HCT116 (cell line): Measurements from ENCODE around the gene IQCK. TPM values are rescaled to one million over a fixed set of nuclear protein-coding genes. Genes with fewer than 3 reads are reported as not detected.

Source experiments
- ATAC-seq: fragments of 200-7000 bp; cut with Tn5 transposase; 2 replicates; pipeline ENCODE4 v1.9.1; 2020; ENCODE audit warnings: mild to moderate bottlenecking, moderate library complexity
- BruUV-seq: library from RNA; stranded (reverse); fragments of 400-500 nt; replicated peaks from 2 replicates; lab custom pipeline; 2021; lab: Mats Ljungman, UMichigan
- CTCF ChIA-PET: fragments of 300-600 bp; sonication (Branson Sonifier 250); formaldehyde crosslinking; loops from one replicate; lab custom pipeline; 2021; ENCODE audit warnings: antibody characterized with exemption; lab: Charles Lee
- POLR2A ChIA-PET: fragments of 300-600, 350-600 bp; sonication (Branson Sonifier 250); formaldehyde crosslinking; loops from one replicate; lab custom pipeline; 2021; ENCODE audit warnings: antibody characterized with exemption; lab: Charles Lee
- RAD21 ChIA-PET, 2 experiments: fragments of 300-600 bp; sonication (Branson Sonifier 250); formaldehyde crosslinking; loops; one replicate each; lab custom pipeline; 2023; ENCODE audit warnings: low total read pairs in 2 of 2; ENCODE audit not compliant: uncharacterized antibody in 2 of 2, unreplicated experiment in 2 of 2, low non-redundant PET in 1 of 2; lab: Charles Lee
- DNase-seq: peaks from one replicate; pipeline ENCODE4 v3.0.0-alpha.2; 2010; ENCODE audit warnings: low read depth, low spot score
- H2AFZ ChIP-seq: fragments of 200-600 bp; shearing (Covaris generic), sonication (generic); 2 replicates; pipeline ENCODE4 v1.6.1; 2017; ENCODE audit warnings: low read depth, mixed run types, mixed read lengths, antibody characterized with exemption, low read length; ENCODE audit not compliant: poor library complexity, severe bottlenecking
- H3K27ac ChIP-seq: 2 replicates; pipeline ENCODE4 v1.5.1; 2012; ENCODE audit warnings: low read depth, low read length
- H3K27me3 ChIP-seq: fragments of 200-600 bp; sonication (generic); 2 replicates; pipeline ENCODE4 v1.6.1; 2016; ENCODE audit warnings: mixed run types, low read length, mixed read lengths; ENCODE audit not compliant: insufficient read depth
- H3K36me3 ChIP-seq, 2 experiments: fragments of 200-500 bp in 1 of 2; fragments of 200-600 bp in 1 of 2; sonication (Bioruptor generic) in 1 of 2; sonication (generic) in 1 of 2; 2 replicates each; pipeline versions ENCODE4 v1.5.1 to v1.6.1; 2014 to 2016; ENCODE audit warnings: low read length in 2 of 2, inconsistent platforms in 1 of 2, mixed read lengths in 1 of 2, mixed run types in 1 of 2; ENCODE audit not compliant: insufficient read depth in 2 of 2, control insufficient read depth in 1 of 2
- H3K4me1 ChIP-seq, 2 experiments: fragments of 200-600 bp in 1 of 2; sonication (generic) in 1 of 2; 2 replicates each; pipeline versions ENCODE4 v1.5.1 to v1.6.1; 2012 to 2017; ENCODE audit warnings: low read length in 2 of 2, inconsistent platforms in 1 of 2, mild to moderate bottlenecking in 1 of 2, mixed read lengths in 1 of 2, mixed run types in 1 of 2, moderate library complexity in 1 of 2; ENCODE audit not compliant: insufficient read depth in 2 of 2, control insufficient read depth in 1 of 2
- H3K4me2 ChIP-seq: fragments of 200-600 bp; sonication (generic); 2 replicates; pipeline ENCODE4 v1.6.1; 2017; ENCODE audit warnings: mixed run types, low read length, mixed read lengths
- H3K4me3 ChIP-seq, 2 experiments: fragments of 200-600 bp in 1 of 2; sonication (generic) in 1 of 2; replicated peaks in 1 of 2; 2 replicates each; pipeline ENCODE4 v1.5.1; 2011 to 2016; ENCODE audit warnings: low read length in 2 of 2, control low read depth in 1 of 2, low read depth in 1 of 2, mild to moderate bottlenecking in 1 of 2, mixed read lengths in 1 of 2, mixed run types in 1 of 2
- H3K79me2 ChIP-seq: fragments of 200-600 bp; sonication (generic); 2 replicates; pipeline ENCODE4 v1.6.1; 2017; ENCODE audit warnings: mild to moderate bottlenecking, mixed run types, low read length, moderate library complexity, mixed read lengths; ENCODE audit not compliant: insufficient read depth
- H3K9ac ChIP-seq: fragments of 200-600 bp; sonication (generic); 2 replicates; pipeline ENCODE4 v1.6.1; 2016; ENCODE audit warnings: low read length, mixed read lengths
- H3K9me2 ChIP-seq: fragments of 200-600 bp; sonication (generic), shearing (Covaris generic); 2 replicates; pipeline ENCODE4 v1.6.1; 2017; ENCODE audit warnings: mixed run types, mild to moderate bottlenecking, moderate library complexity; ENCODE audit not compliant: insufficient read depth
- H3K9me3 ChIP-seq, 2 experiments: fragments of 200-500 bp in 1 of 2; fragments of 200-600 bp in 1 of 2; sonication (Bioruptor generic) in 1 of 2; sonication (generic) in 1 of 2; 2 replicates each; pipeline ENCODE4 v1.6.1; 2014 to 2017; ENCODE audit warnings: low read length in 2 of 2, mixed read lengths in 2 of 2, inconsistent platforms in 1 of 2, low read depth in 1 of 2, mild to moderate bottlenecking in 1 of 2, mixed run types in 1 of 2, moderate library complexity in 1 of 2; ENCODE audit not compliant: control insufficient read depth in 1 of 2, insufficient read depth in 1 of 2
- H4K20me1 ChIP-seq: fragments of 200-600 bp; sonication (generic), shearing (Covaris generic); 2 replicates; pipeline ENCODE4 v1.6.1; 2017; ENCODE audit warnings: mixed run types, mild to moderate bottlenecking, moderate library complexity; ENCODE audit not compliant: insufficient read depth
- CBX3 ChIP-seq: IDR thresholded peaks from 2 replicates; pipeline ENCODE4 v1.6.1; 2012; ENCODE audit warnings: low read depth
- EGR1 ChIP-seq: IDR thresholded peaks from 2 replicates; pipeline ENCODE4 v1.6.1; 2012; ENCODE audit warnings: low read depth
- ELF1 ChIP-seq: IDR thresholded peaks from 2 replicates; pipeline ENCODE4 v1.6.1; 2012; ENCODE audit warnings: low read depth, borderline replicate concordance
- EZH2 ChIP-seq: fragments of 200-600 bp; sonication (generic); IDR thresholded peaks from 2 replicates; pipeline ENCODE4 v1.6.1; 2017; ENCODE audit warnings: antibody characterized with exemption, mixed run types
- FOSL1 ChIP-seq: IDR thresholded peaks from 2 replicates; pipeline ENCODE4 v1.6.1; 2012; ENCODE audit warnings: low read depth
- JUND ChIP-seq: IDR thresholded peaks from 2 replicates; pipeline ENCODE4 v1.6.1; 2012
- MAX ChIP-seq: IDR thresholded peaks from 2 replicates; pipeline ENCODE4 v1.6.1; 2012
- POLR2A ChIP-seq: IDR thresholded peaks from 2 replicates; pipeline ENCODE4 v1.7.0; 2011; ENCODE audit warnings: borderline replicate concordance; ENCODE audit not compliant: insufficient read depth, insufficient read length; ENCODE audit errors: extremely low read depth
- RAD21 ChIP-seq: IDR thresholded peaks from 2 replicates; pipeline ENCODE4 v1.6.1; 2012; ENCODE audit warnings: low read depth, mild to moderate bottlenecking
- SIN3A ChIP-seq: IDR thresholded peaks from 2 replicates; pipeline ENCODE4 v1.6.1; 2012; ENCODE audit warnings: low read depth
- SP1 ChIP-seq: IDR thresholded peaks from 2 replicates; pipeline ENCODE4 v1.6.1; 2012; ENCODE audit warnings: low read depth
- TCF7L2 ChIP-seq: IDR thresholded peaks from 2 replicates; pipeline ENCODE4 v1.7.0; 2011; ENCODE audit warnings: borderline replicate concordance, inconsistent platforms; ENCODE audit not compliant: insufficient read depth, insufficient read length; ENCODE audit errors: extremely low read depth
- YY1 ChIP-seq: IDR thresholded peaks from 2 replicates; pipeline ENCODE4 v1.6.1; 2011; ENCODE audit warnings: low read length, low read depth, moderate library complexity, mild to moderate bottlenecking; ENCODE audit not compliant: insufficient replicate concordance; ENCODE audit errors: extremely low read depth
- ZBTB33 ChIP-seq: IDR thresholded peaks from 2 replicates; pipeline ENCODE4 v1.6.1; 2011; ENCODE audit warnings: mild to moderate bottlenecking, low read length, moderate library complexity; ENCODE audit not compliant: insufficient replicate concordance; ENCODE audit errors: extremely low read depth
- intact Hi-C: fragments of 100-400 bp; cut with micrococcal nuclease; formaldehyde crosslinking; loops from 2 replicates; pipeline ENCODE4 v1.10.0; 2022
- total RNA-seq: library from RNA; stranded (reverse); gene quantifications from one replicate; pipeline ENCODE4 v1.2.1, GENCODE V29; 2021; ENCODE audit not compliant: unreplicated experiment
- TF ChIP-seq, protein P1 (sequence below): IDR thresholded peaks from 2 replicates; pipeline ENCODE4 v1.6.1; 2012

IQCK gene
- total RNA-seq, 1 experiment from 2014 or later: 11.8 TPM

GRCh38 chr16:19767497-19767896 is 49.4 kb downstream of the IQCK start (continued):
- TF ChIP-seq ZBTB33 (no peak), TCF7L2 (no peak), MAX (no peak)

GRCh38 chr16:19769239-19769638 is 51.2 kb downstream of the IQCK start:
- intact Hi-C loops: no loop called here

More at GRCh38 chr16:19769239-19769638, 51.2 kb downstream of the IQCK start:
- no peak overlapping the region for H3K4me3 ChIP-seq
- no peaks in the 10 kb centered on the region for H3K4me1 ChIP-seq
- no peak for ATAC-seq
- H3K9me2 ChIP-seq: no peaks in the 10 kb centered on the region
- TF ChIP-seq EGR1: no peak
- TF ChIP-seq, protein P1, sequence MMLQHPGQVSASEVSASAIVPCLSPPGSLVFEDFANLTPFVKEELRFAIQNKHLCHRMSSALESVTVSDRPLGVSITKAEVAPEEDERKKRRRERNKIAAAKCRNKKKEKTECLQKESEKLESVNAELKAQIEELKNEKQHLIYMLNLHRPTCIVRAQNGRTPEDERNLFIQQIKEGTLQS: no peak
- TF ChIP-seq TCF7L2: no peak
- TF ChIP-seq FOSL1: no peak
- TF ChIP-seq MAX: no peak
- TF ChIP-seq CBX3: no peak
- no peak for TF ChIP-seq ELF1
- TF ChIP-seq ZBTB33: no peak
- no peak for TF ChIP-seq YY1
- TF ChIP-seq EZH2: no peak
- TF ChIP-seq SIN3A: no peak
- no peak for TF ChIP-seq SP1
- TF ChIP-seq RAD21: no peak
- no peak for TF ChIP-seq POLR2A
- no peak for TF ChIP-seq JUND
- H2AFZ ChIP-seq: no peak overlapping the region
- CTCF ChIA-PET: no interaction called here
- BruUV-seq: no TSS peak
- no peaks in the 10 kb centered on the region for H3K9me3 ChIP-seq
- POLR2A ChIA-PET: no interaction called here
- no peak overlapping the region for H3K27ac ChIP-seq
- H3K9ac ChIP-seq: no peak overlapping the region
- RAD21 ChIA-PET: no interaction called here
- no peaks in the 10 kb centered on the region for H3K36me3 ChIP-seq
- DNase-seq: no peak
- H3K4me2 ChIP-seq: no peak overlapping the region
- H3K27me3 ChIP-seq: no peaks in the 10 kb centered on the region
- no peaks in the 10 kb centered on the region for H3K79me2 ChIP-seq
- H4K20me1 ChIP-seq: no peaks in the 10 kb centered on the region
